HepG2 (cell line): ENCODE measurements around the gene EFS. TPM values are rescaled to one million over a fixed set of nuclear protein-coding genes. Genes with fewer than 3 reads are reported as not detected.

Experiments
- ZFP37 ChIP-seq: sonication (generic); formaldehyde crosslinking; IDR thresholded peaks from 2 replicates; pipeline ENCODE4 v1.4.0; 2020; ENCODE audit warnings: missing genetic modification reagents, borderline replicate concordance
- ZFX ChIP-seq: sonication (generic); formaldehyde crosslinking; IDR thresholded peaks from 2 replicates; pipeline ENCODE4 v1.4.0; 2020; ENCODE audit warnings: mild to moderate bottlenecking, low read depth, missing genetic modification reagents, moderate library complexity
- ZNF891 ChIP-seq: sonication (generic); formaldehyde crosslinking; IDR thresholded peaks from 2 replicates; pipeline ENCODE4 v1.5.0; 2020; ENCODE audit warnings: mild to moderate bottlenecking, missing genetic modification reagents
- ZSCAN31 ChIP-seq: sonication (generic); formaldehyde crosslinking; IDR thresholded peaks from 2 replicates; pipeline ENCODE4 v1.5.0; 2020; ENCODE audit warnings: low read depth, mild to moderate bottlenecking, missing genetic modification reagents
- polyA plus RNA-seq, 8 experiments: library from polyadenylated mRNA; depleted of rRNA in 3 of 8; stranded (reverse) in 7 of 8; unstranded in 1 of 8; fragments of >200 nt; fragmentation: Illumina TruSeq in 4 of 8; extraction: Trizol in 4 of 8; gene quantifications; 2 replicates each; pipeline versions ENCODE4 v1.2.1 to v1.2.3, GENCODE V29; 2011 to 2016; ENCODE audit warnings: low read depth in 4 of 8, missing spikeins in 1 of 8, mixed read lengths in 1 of 8; ENCODE audit not compliant: insufficient read depth in 1 of 8
- total RNA-seq, 5 experiments: library from RNA; depleted of rRNA; stranded (reverse); fragments of >200 nt; fragmentation: Illumina TruSeq; extraction: Trizol; gene quantifications; 2 replicates each; pipeline ENCODE4 v1.2.3, GENCODE V29; 2016; ENCODE audit warnings: low read depth in 1 of 5
- TF ChIP-seq, protein P1 (sequence below): sonication (generic); formaldehyde crosslinking; IDR thresholded peaks from 2 replicates; pipeline ENCODE4 v1.5.0; 2020; ENCODE audit warnings: mild to moderate bottlenecking, missing genetic modification reagents
- TF ChIP-seq, protein P2 (sequence below): sonication (generic); formaldehyde crosslinking; IDR thresholded peaks from 2 replicates; pipeline ENCODE4 v1.8.0; 2022; ENCODE audit warnings: mild to moderate bottlenecking, missing genetic modification reagents; ENCODE audit not compliant: insufficient replicate concordance

Gene EFS
- total and polyA plus RNA-seq, 2 of the 13 experiments (the other 11 are each of a cell fraction or from before 2014, with no cell fraction given) = not detected

DNA sequence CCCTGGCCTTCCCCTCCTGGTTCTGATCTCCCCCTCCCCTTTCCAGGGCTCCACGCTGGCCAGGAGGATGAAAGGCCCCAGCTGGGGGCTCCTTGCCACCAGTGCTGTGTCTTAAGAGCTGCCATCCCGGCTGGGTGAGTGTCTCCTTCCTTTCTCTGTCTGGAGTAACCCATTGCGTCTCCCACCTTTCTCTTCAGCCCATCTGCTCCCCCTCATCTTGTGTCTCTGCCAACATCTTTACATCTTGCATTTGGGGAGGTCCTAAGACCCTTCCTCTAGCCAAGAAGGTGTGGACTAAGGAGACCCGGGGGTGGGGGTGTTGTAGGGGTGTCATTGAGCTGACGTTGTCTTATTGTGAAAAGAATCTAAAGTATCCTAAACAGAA, 57.8 kb downstream of the EFS start (continued):
- TF ChIP-seq, protein P1, sequence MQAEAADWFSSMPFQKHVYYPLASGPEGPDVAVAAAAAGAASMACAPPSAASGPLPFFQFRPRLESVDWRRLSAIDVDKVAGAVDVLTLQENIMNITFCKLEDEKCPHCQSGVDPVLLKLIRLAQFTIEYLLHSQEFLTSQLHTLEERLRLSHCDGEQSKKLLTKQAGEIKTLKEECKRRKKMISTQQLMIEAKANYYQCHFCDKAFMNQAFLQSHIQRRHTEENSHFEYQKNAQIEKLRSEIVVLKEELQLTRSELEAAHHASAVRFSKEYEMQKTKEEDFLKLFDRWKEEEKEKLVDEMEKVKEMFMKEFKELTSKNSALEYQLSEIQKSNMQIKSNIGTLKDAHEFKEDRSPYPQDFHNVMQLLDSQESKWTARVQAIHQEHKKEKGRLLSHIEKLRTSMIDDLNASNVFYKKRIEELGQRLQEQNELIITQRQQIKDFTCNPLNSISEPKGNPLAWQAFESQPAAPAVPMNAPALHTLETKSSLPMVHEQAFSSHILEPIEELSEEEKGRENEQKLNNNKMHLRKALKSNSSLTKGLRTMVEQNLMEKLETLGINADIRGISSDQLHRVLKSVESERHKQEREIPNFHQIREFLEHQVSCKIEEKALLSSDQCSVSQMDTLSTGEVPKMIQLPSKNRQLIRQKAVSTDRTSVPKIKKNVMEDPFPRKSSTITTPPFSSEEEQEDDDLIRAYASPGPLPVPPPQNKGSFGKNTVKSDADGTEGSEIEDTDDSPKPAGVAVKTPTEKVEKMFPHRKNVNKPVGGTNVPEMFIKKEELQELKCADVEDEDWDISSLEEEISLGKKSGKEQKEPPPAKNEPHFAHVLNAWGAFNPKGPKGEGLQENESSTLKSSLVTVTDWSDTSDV (CRISPR knock-in tag) = 0 out of 2 replicates have a peak, but pooled peaks have one; percentile 0
- no peak for TF ChIP-seq ZSCAN31 (CRISPR knock-in tag)
- TF ChIP-seq ZNF891 (CRISPR knock-in tag) = peak; percentile 8; the same call in 1 of the 2 replicates
- TF ChIP-seq, protein P2, sequence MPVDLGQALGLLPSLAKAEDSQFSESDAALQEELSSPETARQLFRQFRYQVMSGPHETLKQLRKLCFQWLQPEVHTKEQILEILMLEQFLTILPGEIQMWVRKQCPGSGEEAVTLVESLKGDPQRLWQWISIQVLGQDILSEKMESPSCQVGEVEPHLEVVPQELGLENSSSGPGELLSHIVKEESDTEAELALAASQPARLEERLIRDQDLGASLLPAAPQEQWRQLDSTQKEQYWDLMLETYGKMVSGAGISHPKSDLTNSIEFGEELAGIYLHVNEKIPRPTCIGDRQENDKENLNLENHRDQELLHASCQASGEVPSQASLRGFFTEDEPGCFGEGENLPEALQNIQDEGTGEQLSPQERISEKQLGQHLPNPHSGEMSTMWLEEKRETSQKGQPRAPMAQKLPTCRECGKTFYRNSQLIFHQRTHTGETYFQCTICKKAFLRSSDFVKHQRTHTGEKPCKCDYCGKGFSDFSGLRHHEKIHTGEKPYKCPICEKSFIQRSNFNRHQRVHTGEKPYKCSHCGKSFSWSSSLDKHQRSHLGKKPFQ (CRISPR knock-in tag) = peak; percentile 9
- TF ChIP-seq ZFX (CRISPR knock-in tag) = no peak
- TF ChIP-seq ZFP37 (CRISPR knock-in tag) = 0 out of 2 replicates have a peak, but pooled peaks have one; percentile 13
